ENCODE measurements around the gene PMM2. TPM values are rescaled to one million over a fixed set of nuclear protein-coding genes. Genes with fewer than 3 reads are reported as not detected.

The PMM2 gene
- total RNA-seq, 1 experiment from 2014 or later, result 53.3 TPM

DNA sequence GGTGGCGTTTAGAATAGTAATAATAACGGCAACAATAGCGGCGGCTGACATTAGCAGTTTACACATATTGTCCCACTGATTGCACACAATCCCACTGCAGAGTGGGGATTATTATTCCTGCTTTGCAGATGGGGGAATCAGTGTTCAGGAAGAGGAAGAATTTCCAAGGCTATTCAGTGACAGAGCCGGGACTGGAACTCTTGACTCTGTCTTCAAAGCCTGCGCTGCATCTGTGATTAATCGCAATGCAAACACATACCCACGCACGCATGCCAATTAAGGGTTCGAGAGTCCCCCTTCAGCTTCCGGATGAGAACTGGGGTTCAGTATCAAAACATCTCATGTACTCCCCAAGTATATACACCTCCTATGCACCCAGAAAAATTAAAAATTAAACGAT, 29.4 kb upstream of the PMM2 start (continued):
- TF ChIP-seq CTCF (IDR thresholded peaks at IDR 0.05 in 2 of 3, conservative IDR thresholded peaks at IDR 0.05 in 1 of 3; ENCODE audit: borderline replicate concordance in 1 of 3, insufficient read depth in 1 of 3, low read depth in 2 of 3, low read length in 2 of 3), result no peak

DNA sequence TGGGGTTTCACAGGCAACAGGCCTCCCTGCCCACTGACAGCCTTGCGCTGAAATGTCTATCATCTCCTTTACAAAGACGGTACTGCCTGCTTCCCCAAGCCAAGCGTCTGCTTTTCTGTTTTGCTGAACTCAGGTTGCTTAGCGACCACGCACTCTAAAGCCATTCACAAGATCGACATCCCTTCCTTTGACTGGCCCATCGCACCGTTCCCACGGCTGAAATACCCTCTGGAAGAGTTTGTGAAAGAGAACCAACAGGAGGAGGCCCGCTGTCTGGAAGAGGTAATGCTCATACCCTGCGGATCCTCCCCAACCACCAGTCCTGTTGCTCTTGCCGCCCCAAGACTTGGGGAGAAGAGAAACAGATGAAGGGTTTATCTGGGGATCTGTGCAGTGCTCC, 28.9 kb upstream of the PMM2 start:
- H3K27me3 ChIP-seq (ENCODE audit: insufficient read depth, low read length), result no peaks in the 10 kb centered on the region
- no peaks in the 10 kb centered on the region for H3K36me3 ChIP-seq (ENCODE audit: control insufficient read depth in 1 of 2, insufficient read depth in 2 of 2, low read length in 2 of 2)
- H3K9ac ChIP-seq (ENCODE audit: low read length), result no peak overlapping the region
- CTCF ChIA-PET, result no interaction called here
- no peak overlapping the region for H3K4me3 ChIP-seq (replicated peaks in 1 of 2; ENCODE audit: low read depth in 1 of 2, low read length in 2 of 2)
- POLR2A ChIA-PET, result no interaction called here
- intact Hi-C loops (cut with micrococcal nuclease), result no loop called here
- H3K4me2 ChIP-seq (ENCODE audit: low read length), result no peak overlapping the region
- DNase-seq (ENCODE audit: low read depth, low spot score) (no peak), ATAC-seq (no peak)
- no peaks in the 10 kb centered on the region for H3K9me2 ChIP-seq (ENCODE audit: insufficient read depth)
- no peaks in the 10 kb centered on the region for H3K9me3 ChIP-seq (ENCODE audit: control insufficient read depth in 1 of 2, insufficient read depth in 1 of 2, low read depth in 1 of 2, low read length in 2 of 2)
- H3K79me2 ChIP-seq (ENCODE audit: insufficient read depth, low read length), result no peaks in the 10 kb centered on the region
- RAD21 ChIA-PET (ENCODE audit: low non-redundant PET in 1 of 2, low total read pairs in 2 of 2, uncharacterized antibody in 2 of 2, unreplicated experiment in 2 of 2), result no interaction called here
- no peak for TF ChIP-seq EZH2 (IDR thresholded peaks at IDR 0.05)
- TF ChIP-seq, protein P1, sequence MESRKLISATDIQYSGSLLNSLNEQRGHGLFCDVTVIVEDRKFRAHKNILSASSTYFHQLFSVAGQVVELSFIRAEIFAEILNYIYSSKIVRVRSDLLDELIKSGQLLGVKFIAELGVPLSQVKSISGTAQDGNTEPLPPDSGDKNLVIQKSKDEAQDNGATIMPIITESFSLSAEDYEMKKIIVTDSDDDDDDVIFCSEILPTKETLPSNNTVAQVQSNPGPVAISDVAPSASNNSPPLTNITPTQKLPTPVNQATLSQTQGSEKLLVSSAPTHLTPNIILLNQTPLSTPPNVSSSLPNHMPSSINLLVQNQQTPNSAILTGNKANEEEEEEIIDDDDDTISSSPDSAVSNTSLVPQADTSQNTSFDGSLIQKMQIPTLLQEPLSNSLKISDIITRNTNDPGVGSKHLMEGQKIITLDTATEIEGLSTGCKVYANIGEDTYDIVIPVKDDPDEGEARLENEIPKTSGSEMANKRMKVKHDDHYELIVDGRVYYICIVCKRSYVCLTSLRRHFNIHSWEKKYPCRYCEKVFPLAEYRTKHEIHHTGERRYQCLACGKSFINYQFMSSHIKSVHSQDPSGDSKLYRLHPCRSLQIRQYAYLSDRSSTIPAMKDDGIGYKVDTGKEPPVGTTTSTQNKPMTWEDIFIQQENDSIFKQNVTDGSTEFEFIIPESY (IDR thresholded peaks at IDR 0.05; ENCODE audit: extremely low read depth, insufficient replicate concordance, low read length), result no peak
- no peak for TF ChIP-seq ZFX (IDR thresholded peaks at IDR 0.05)
- no peak for TF ChIP-seq CEBPB (IDR thresholded peaks at IDR 0.05; ENCODE audit: low read depth)
- H4K20me1 ChIP-seq (ENCODE audit: insufficient read depth), result no peaks in the 10 kb centered on the region
- H3K4me1 ChIP-seq (ENCODE audit: control insufficient read depth in 1 of 2, insufficient read depth in 2 of 2, low read length in 2 of 2), result no peaks in the 10 kb centered on the region
- BruUV-seq (replicated peaks), result no TSS peak
- H3K27ac ChIP-seq (ENCODE audit: low read depth, low read length), result no peak overlapping the region
- no peak overlapping the region for H2AFZ ChIP-seq (ENCODE audit: low read depth, low read length, poor library complexity, severe bottlenecking)

All from HCT116 (cell line).